HepG2 (cell line): Measurements from ENCODE around the gene CARD8. TPM values are rescaled to one million over a fixed set of nuclear protein-coding genes. Genes with fewer than 3 reads are reported as not detected.

ENCODE experiments used
- ARNTL ChIP-seq: sonication (generic); formaldehyde crosslinking; IDR thresholded peaks from 2 replicates; pipeline ENCODE4 v1.4.0; 2020; ENCODE audit warnings: mild to moderate bottlenecking, missing genetic modification reagents
- CEBPB ChIP-seq: IDR thresholded peaks from 2 replicates; pipeline ENCODE4 v1.6.1; 2011; ENCODE audit warnings: low read depth, low read length, improper control_type of control experiment, borderline replicate concordance
- EP300 ChIP-seq, 3 experiments: sonication (generic) in 1 of 3; formaldehyde crosslinking in 1 of 3; IDR thresholded peaks; 2 replicates each; pipeline versions ENCODE4 v1.5.1 to v1.6.1; 2011 to 2020; ENCODE audit warnings: low read depth in 2 of 3, low read length in 2 of 3, borderline replicate concordance in 1 of 3, improper control_type of control experiment in 1 of 3, mild to moderate bottlenecking in 1 of 3, missing genetic modification reagents in 1 of 3, moderate library complexity in 1 of 3
- HMGXB4 ChIP-seq, 2 experiments: sonication (generic) in 1 of 2; formaldehyde crosslinking in 1 of 2; IDR thresholded peaks; 2 replicates each; pipeline versions ENCODE4 v1.4.0 to v1.6.1; 2018 to 2020; ENCODE audit warnings: missing genetic modification reagents in 2 of 2, borderline replicate concordance in 1 of 2, low read depth in 1 of 2, mild to moderate bottlenecking in 1 of 2, missing biosample characterization in 1 of 2
- HOXA3 ChIP-seq: sonication (generic); formaldehyde crosslinking; IDR thresholded peaks from 2 replicates; pipeline ENCODE4 v1.5.0; 2020; ENCODE audit warnings: missing genetic modification reagents
- KLF16 ChIP-seq, 2 experiments: sonication (generic) in 1 of 2; formaldehyde crosslinking in 1 of 2; IDR thresholded peaks; 2 replicates each; pipeline versions ENCODE4 v1.6.1 to v1.8.0; 2016 to 2023; ENCODE audit warnings: missing genetic modification reagents in 2 of 2, missing compliant biosample characterization in 1 of 2
- NR2F1 ChIP-seq, 2 experiments: fragments of 450-650 bp in 1 of 2; formaldehyde crosslinking in 1 of 2; IDR thresholded peaks; 2 replicates each; pipeline versions ENCODE4 v1.5.0 to v1.6.1; 2016 to 2020; ENCODE audit warnings: mild to moderate bottlenecking in 1 of 2, missing compliant biosample characterization in 1 of 2, missing genetic modification reagents in 1 of 2, moderate library complexity in 1 of 2
- SMAD3 ChIP-seq: sonication (generic); formaldehyde crosslinking; IDR thresholded peaks from 2 replicates; pipeline ENCODE4 v1.4.0; 2020; ENCODE audit warnings: missing genetic modification reagents
- SPEN ChIP-seq: sonication (generic); formaldehyde crosslinking; IDR thresholded peaks from 2 replicates; pipeline ENCODE4 v1.5.1; 2020; ENCODE audit warnings: low read depth, mild to moderate bottlenecking, missing genetic modification reagents
- SRSF9 ChIP-seq: fragments of 200-400 bp; formaldehyde crosslinking; IDR thresholded peaks from 2 replicates; pipeline ENCODE4 v1.6.1; 2018; ENCODE audit warnings: borderline replicate concordance, mild to moderate bottlenecking, low read depth, low read length; ENCODE audit not compliant: insufficient read depth, poor library complexity, severe bottlenecking
- TBX2 ChIP-seq: sonication (generic); formaldehyde crosslinking; IDR thresholded peaks from 2 replicates; pipeline ENCODE4 v1.5.0; 2020; ENCODE audit warnings: missing genetic modification reagents, mild to moderate bottlenecking, borderline replicate concordance
- ZHX1 ChIP-seq: sonication (generic); formaldehyde crosslinking; IDR thresholded peaks from 2 replicates; pipeline ENCODE4 v1.8.1; 2022; ENCODE audit warnings: low read depth, mild to moderate bottlenecking, missing genetic modification reagents
- ZNF124 ChIP-seq: sonication (generic); formaldehyde crosslinking; IDR thresholded peaks from 2 replicates; pipeline ENCODE4 v1.4.0; 2020; ENCODE audit warnings: missing genetic modification reagents
- ZNF253 ChIP-seq: sonication (generic); formaldehyde crosslinking; IDR thresholded peaks from 2 replicates; pipeline ENCODE4 v1.8.0; 2022; ENCODE audit warnings: mild to moderate bottlenecking, missing genetic modification reagents, borderline replicate concordance
- ZNF430 ChIP-seq: sonication (generic); formaldehyde crosslinking; IDR thresholded peaks from 2 replicates; pipeline ENCODE4 v1.9.0; 2021; ENCODE audit warnings: mild to moderate bottlenecking, missing genetic modification reagents
- ZNF691 ChIP-seq: sonication (generic); formaldehyde crosslinking; IDR thresholded peaks from 2 replicates; pipeline ENCODE4 v1.4.0; 2020; ENCODE audit warnings: missing genetic modification reagents, low read depth, mild to moderate bottlenecking, borderline replicate concordance
- ZNF709 ChIP-seq: sonication (generic); formaldehyde crosslinking; IDR thresholded peaks from 2 replicates; pipeline ENCODE4 v1.5.0; 2020; ENCODE audit warnings: mild to moderate bottlenecking, missing genetic modification reagents
- ZNF737 ChIP-seq: sonication (generic); formaldehyde crosslinking; IDR thresholded peaks from 2 replicates; pipeline ENCODE4 v1.5.0; 2020; ENCODE audit warnings: missing genetic modification reagents, mild to moderate bottlenecking, borderline replicate concordance
- polyA plus RNA-seq, 8 experiments: library from polyadenylated mRNA; depleted of rRNA in 3 of 8; stranded (reverse) in 7 of 8; unstranded in 1 of 8; fragments of >200 nt; fragmentation: Illumina TruSeq in 4 of 8; extraction: Trizol in 4 of 8; gene quantifications; 2 replicates each; pipeline versions ENCODE4 v1.2.1 to v1.2.3, GENCODE V29; 2011 to 2016; ENCODE audit warnings: low read depth in 4 of 8, missing spikeins in 1 of 8, mixed read lengths in 1 of 8; ENCODE audit not compliant: insufficient read depth in 1 of 8
- total RNA-seq, 5 experiments: library from RNA; depleted of rRNA; stranded (reverse); fragments of >200 nt; fragmentation: Illumina TruSeq; extraction: Trizol; gene quantifications; 2 replicates each; pipeline ENCODE4 v1.2.3, GENCODE V29; 2016; ENCODE audit warnings: low read depth in 1 of 5

Gene CARD8
- total and polyA plus RNA-seq, 2 of the 13 experiments (the other 11 are each of a cell fraction or from before 2014, with no cell fraction given): 15.0 to 19.2 TPM

GRCh38 chr19:48271531-48272151 is 15.9 kb upstream of the CARD8 start (continued):
- TF ChIP-seq NR2F1 (CRISPR knock-in tag; IDR thresholded peaks at IDR 0.05) (peak in 1 of 2 experiments; percentile 22; a peak in 2 of 4 replicates), ZHX1 (CRISPR knock-in tag) (0 out of 2 replicates have a peak, but pooled peaks have one; percentile 56), ZNF709 (CRISPR knock-in tag) (no peak), KLF16 (CRISPR knock-in tag; IDR thresholded peaks at IDR 0.05) (peak in 1 of 2 experiments; percentile 45; a peak in 1 of 4 replicates), HOXA3 (peak; percentile 83), ZNF691 (CRISPR knock-in tag) (peak; percentile 15; the same call in 1 of the 2 replicates), TBX2 (CRISPR knock-in tag) (peak; percentile 59; the same call in 1 of the 2 replicates), ZNF430 (CRISPR knock-in tag) (peak; percentile 39; the same call in 1 of the 2 replicates), SMAD3 (0 out of 2 replicates have a peak, but pooled peaks have one; percentile 31), EP300 (IDR thresholded peaks at IDR 0.05; ENCODE audit: low read depth in 2 of 2, low read length in 2 of 2) (no peak), EP300 (CRISPR knock-in tag; IDR thresholded peaks at IDR 0.05; ENCODE audit: borderline replicate concordance) (0 out of 2 replicates have a peak, but pooled peaks have one; percentile 17), SPEN (CRISPR knock-in tag) (peak; percentile 6; the same call in 1 of the 2 replicates), SRSF9 (no peak), ZNF737 (CRISPR knock-in tag) (no peak), ARNTL (CRISPR knock-in tag) (0 out of 2 replicates have a peak, but pooled peaks have one; percentile 55), ZNF124 (CRISPR knock-in tag) (0 out of 2 replicates have a peak, but pooled peaks have one; percentile 46), CEBPB (peak; percentile 86), HMGXB4 (CRISPR knock-in tag; IDR thresholded peaks at IDR 0.05; ENCODE audit: borderline replicate concordance in 1 of 2, low read depth in 1 of 2) (0 out of 4 replicates have a peak, but pooled peaks have one; percentile 3 to 47), ZNF253 (0 out of 2 replicates have a peak, but pooled peaks have one; percentile 41)
